GM18870 (cell line): ENCODE data around the gene TECR.
"Not testable (repeated sequence)": the region's sequence is repeated elsewhere in the genome, so short reads cannot be mapped to it uniquely, and the experiment has no call there.

Source experiments
- ATAC-seq: cut with Tn5 transposase; IDR thresholded peaks from one replicate; pipeline ENCODE4 v1.9.1; 2021; ENCODE audit warnings: moderate library complexity; ENCODE audit not compliant: unreplicated experiment

The TECR gene

DNA sequence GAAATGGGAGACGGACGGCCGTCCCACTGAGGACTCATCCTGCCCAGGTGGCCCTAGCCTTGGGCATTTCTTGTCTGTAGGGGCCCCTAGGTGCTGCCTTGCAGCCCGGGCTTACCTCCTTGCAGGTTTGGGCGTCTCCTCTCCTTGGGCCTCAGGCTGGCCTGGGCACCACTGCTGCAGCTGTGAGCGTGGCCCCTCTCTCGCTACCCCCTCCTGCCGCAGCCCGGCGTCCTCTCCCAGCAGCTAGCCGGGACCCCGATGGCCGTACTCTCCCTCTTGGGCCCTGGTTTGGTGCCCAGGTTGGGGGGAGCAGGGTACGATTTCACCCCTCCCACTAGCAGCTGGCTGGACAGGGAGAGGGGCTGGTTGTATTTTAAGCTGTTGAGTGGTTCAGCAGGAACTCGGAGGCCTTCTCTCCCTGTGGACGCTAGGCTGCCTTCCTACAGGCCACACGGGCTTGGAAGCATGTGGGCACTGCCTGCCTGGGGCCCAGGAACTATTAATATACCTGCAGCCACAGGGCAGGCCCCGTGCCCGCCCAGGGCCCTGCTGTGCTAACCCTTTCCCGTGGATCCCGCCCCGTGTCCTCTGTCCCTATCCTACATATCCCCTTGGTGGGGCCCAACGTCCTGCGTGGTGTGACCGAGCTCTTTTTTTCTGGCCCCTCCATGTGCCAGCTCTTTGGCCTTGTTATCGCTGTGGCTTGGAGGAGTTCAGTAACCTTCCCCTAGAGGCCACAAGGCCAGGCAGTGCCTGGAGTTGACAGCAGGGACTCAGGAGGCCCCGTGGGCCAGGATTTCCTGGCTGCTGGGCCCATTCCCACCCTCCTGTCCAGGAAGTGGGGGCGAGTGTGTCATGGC lies 30.8 kb downstream of the TECR start:
- no peak for ATAC-seq

- no peak for ATAC-seq
Observed at GRCh38 chr19:14560776-14561108, 31.3 kb downstream of the TECR start.

GRCh38 chr19:14561249-14561648 lies 31.9 kb downstream of the TECR start:
- ATAC-seq, result no peak

GRCh38 chr19:14561847-14562351 lies 32.5 kb downstream of the TECR start:
- no peak for ATAC-seq

GRCh38 chr19:14562660-14563589 lies 33.5 kb downstream of the TECR start:
- ATAC-seq, result no peak

- no peak for ATAC-seq
Observed at GRCh38 chr19:14563590-14563926, 34.2 kb downstream of the TECR start.

DNA sequence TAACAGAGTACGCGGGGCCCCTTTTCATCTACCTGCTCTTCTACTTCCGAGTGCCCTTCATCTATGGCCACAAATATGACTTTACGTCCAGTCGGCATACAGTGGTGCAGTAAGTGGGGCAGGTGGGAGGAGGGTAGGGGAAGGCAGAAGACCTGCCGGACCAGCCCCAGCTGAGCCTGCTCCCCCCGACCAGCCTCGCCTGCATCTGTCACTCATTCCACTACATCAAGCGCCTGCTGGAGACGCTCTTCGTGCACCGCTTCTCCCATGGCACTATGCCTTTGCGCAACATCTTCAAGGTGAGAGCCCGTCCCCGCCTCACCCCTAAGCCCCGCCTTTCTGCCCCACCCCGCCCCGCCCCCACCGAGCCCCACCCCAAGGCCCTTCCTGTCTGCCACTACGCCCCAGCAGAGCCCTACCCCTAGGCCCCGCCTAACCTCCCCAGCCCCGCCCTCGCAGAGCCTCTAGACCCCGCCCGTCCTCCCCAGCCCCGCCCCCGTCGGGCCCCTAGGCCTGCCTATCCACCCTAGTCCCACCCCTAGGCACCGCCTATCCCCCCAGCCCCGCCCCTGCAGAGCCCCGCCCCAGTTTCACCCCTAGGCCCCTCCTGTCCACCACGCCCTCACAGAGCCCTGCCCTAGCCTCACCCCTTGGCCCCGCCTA lies 34.7 kb downstream of the TECR start:
- ATAC-seq, result no peak

GRCh38 chr19:14564652-14565297 lies 35.4 kb downstream of the TECR start:
- not testable (repeated sequence) for ATAC-seq

- no peak for ATAC-seq
Observed at GRCh38 chr19:14565298-14565679, 35.9 kb downstream of the TECR start.

GRCh38 chr19:14565765-14566711 lies 36.6 kb downstream of the TECR start:
- ATAC-seq, result no peak

DNA sequence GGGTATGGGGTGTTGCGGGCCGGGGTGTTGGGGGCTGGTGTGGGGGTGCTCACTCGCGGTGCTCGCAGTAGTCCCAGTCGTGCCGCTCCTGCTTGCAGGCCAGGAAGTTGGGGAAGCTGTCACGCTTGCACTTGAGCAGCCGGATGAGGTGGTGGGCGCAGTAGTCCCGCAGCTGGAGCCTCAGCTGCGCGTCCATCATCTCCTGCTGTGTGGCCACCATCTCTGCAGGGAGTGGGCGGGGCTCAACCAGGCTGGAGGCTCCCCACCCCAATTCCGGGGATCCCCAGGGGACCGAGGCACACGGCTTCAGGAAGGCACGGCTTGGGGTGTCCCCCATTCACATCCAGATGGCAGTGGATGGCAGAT lies 37.3 kb downstream of the TECR start:
- no peak for ATAC-seq

GRCh38 chr19:14567079-14567478 lies 37.7 kb downstream of the TECR start:
- ATAC-seq, result no peak

- no peak for ATAC-seq
Observed at GRCh38 chr19:14570864-14571527, 41.6 kb downstream of the TECR start.

GRCh38 chr19:14571695-14572490 lies 42.5 kb downstream of the TECR start, which contains the start of gene NDUFB7:
NDUFB7 (minus strand) TSS chr19:14572066; CDS start chr19:14572000, 66 bp downstream.
- peak; percentile 72 for ATAC-seq

DNA sequence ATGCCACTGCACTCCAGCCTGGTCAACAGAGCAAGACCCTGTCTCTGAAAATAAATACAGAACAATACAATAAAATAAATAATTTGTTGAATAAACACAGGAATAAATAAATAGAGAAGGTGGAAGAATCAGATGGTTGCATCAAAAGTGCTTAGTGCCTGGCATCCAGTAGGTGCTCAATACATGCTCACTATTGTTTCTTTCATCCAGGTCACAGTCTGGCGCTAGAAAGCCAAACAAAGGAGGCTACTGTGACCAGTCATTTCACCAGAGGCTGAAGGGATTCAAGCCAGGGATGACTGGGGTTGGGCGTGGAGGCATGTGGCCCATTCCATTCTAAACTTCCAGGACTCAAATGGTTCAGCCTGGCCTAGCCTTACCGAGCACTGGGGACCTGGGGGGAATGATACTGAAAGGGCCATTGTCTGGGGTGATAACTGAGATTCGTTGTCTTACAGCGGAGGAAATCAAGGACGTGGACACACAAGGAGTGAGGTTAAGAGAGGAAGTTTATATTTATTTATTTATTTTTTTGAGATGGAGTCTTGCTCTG lies 46.1 kb downstream of the TECR start:
- no peak for ATAC-seq

GRCh38 chr19:14576363-14576762 lies 47.0 kb downstream of the TECR start:
- no peak for ATAC-seq

- ATAC-seq, result no peak
Observed at GRCh38 chr19:14577264-14577663, 47.9 kb downstream of the TECR start.

GRCh38 chr19:14577885-14578427 lies 48.6 kb downstream of the TECR start:
- no peak for ATAC-seq
